OCI-LY1 (cell line): ENCODE results near the gene TBX4.

Source experiments
- H2AFZ ChIP-seq: fragments of 200-600 bp; sonication (generic), shearing (Covaris generic); 2 replicates; pipeline ENCODE4 v1.6.0; 2014; ENCODE audit warnings: antibody characterized with exemption, mild to moderate bottlenecking, low read length
- H3F3A ChIP-seq: fragments of 200-600 bp; sonication (generic), shearing (Covaris generic); 2 replicates; pipeline ENCODE4 v1.6.0; 2014; ENCODE audit warnings: mild to moderate bottlenecking, antibody characterized with exemption, low read length, moderate library complexity; ENCODE audit not compliant: insufficient read depth
- H3K27ac ChIP-seq: fragments of 200-600 bp; sonication (generic); 2 replicates; pipeline ENCODE4 v1.5.1; 2014; ENCODE audit warnings: low read length, mixed run types, mild to moderate bottlenecking, low read depth; ENCODE audit not compliant: poor library complexity, severe bottlenecking
- H3K27me3 ChIP-seq: fragments of 200-600 bp; sonication (generic); 2 replicates; pipeline ENCODE4 v1.6.0; 2014; ENCODE audit warnings: antibody characterized with exemption, mild to moderate bottlenecking, low read length, moderate library complexity; ENCODE audit not compliant: insufficient read depth
- H3K36me3 ChIP-seq: fragments of 200-600 bp; sonication (generic); 2 replicates; pipeline ENCODE4 v1.6.1; 2014; ENCODE audit warnings: mild to moderate bottlenecking, antibody characterized with exemption, low read length, moderate library complexity, mixed read lengths; ENCODE audit not compliant: insufficient read depth
- H3K4me1 ChIP-seq: fragments of 200-600 bp; sonication (generic); 2 replicates; pipeline ENCODE4 v1.5.1; 2014; ENCODE audit warnings: mild to moderate bottlenecking, low read length, moderate library complexity; ENCODE audit not compliant: insufficient read depth, severe bottlenecking
- H3K4me2 ChIP-seq: fragments of 200-600 bp; sonication (generic), shearing (Covaris generic); 2 replicates; pipeline ENCODE4 v1.6.1; 2014; ENCODE audit warnings: low read length
- H3K4me3 ChIP-seq: fragments of 200-600 bp; sonication (generic); 2 replicates; pipeline ENCODE4 v1.5.1; 2014; ENCODE audit warnings: low read length, low read depth, mild to moderate bottlenecking, mixed read lengths; ENCODE audit not compliant: poor library complexity, severe bottlenecking
- H3K79me2 ChIP-seq: fragments of 200-600 bp; shearing (Covaris generic); 2 replicates; pipeline ENCODE4 v1.6.1; 2016; ENCODE audit warnings: mixed run types, low read length, mixed read lengths; ENCODE audit not compliant: insufficient read depth
- H3K9ac ChIP-seq: fragments of 200-600 bp; sonication (generic), shearing (Covaris generic); 2 replicates; pipeline ENCODE4 v1.6.1; 2014; ENCODE audit warnings: mild to moderate bottlenecking, low read length, mixed read lengths
- H3K9me2 ChIP-seq: fragments of 200-600 bp; sonication (generic), shearing (Covaris generic); 2 replicates; pipeline ENCODE4 v1.6.1; 2014; ENCODE audit warnings: low read depth, mild to moderate bottlenecking, low read length, mixed read lengths
- H3K9me3 ChIP-seq: fragments of 200-600 bp; shearing (Covaris generic); 2 replicates; pipeline ENCODE4 v1.6.1; 2014; ENCODE audit warnings: low read length, mixed read lengths
- H4K20me1 ChIP-seq: fragments of 200-600 bp; sonication (generic), shearing (Covaris generic); 2 replicates; pipeline ENCODE4 v1.6.0; 2016; ENCODE audit warnings: mild to moderate bottlenecking, low read length; ENCODE audit not compliant: insufficient read depth
- CTCF ChIP-seq: fragments of 200-600 bp; sonication (generic), shearing (Covaris generic); IDR thresholded peaks from 2 replicates; pipeline ENCODE4 v1.5.1; 2017; ENCODE audit warnings: mild to moderate bottlenecking, antibody characterized with exemption, low read length, moderate library complexity, mixed read lengths
- EZH2 ChIP-seq: fragments of 200-600 bp; sonication (generic), shearing (Covaris generic); IDR thresholded peaks from 2 replicates; pipeline ENCODE4 v1.8.0; 2017; ENCODE audit warnings: borderline replicate concordance, mixed run types, mild to moderate bottlenecking, antibody characterized with exemption, low read length, moderate library complexity, mixed read lengths

The TBX4 gene

GRCh38 chr17:61443475-61443882, 8.7 kb upstream of the TBX4 start:
- Histone ChIP-seq H3K27ac (no peak overlapping the region), H2AFZ (no peak overlapping the region), H3K9me3 (no peaks in the 10 kb centered on the region), H3K36me3 (no peaks in the 10 kb centered on the region), H3K4me3 (no peak overlapping the region), H4K20me1 (no peaks in the 10 kb centered on the region), H3K27me3 (no peaks in the 10 kb centered on the region), H3K9me2 (no peaks in the 10 kb centered on the region), H3K79me2 (no peaks in the 10 kb centered on the region), H3K4me1 (no peaks in the 10 kb centered on the region), H3K9ac (no peak overlapping the region), H3K4me2 (no peak overlapping the region), H3F3A (no peaks in the 10 kb centered on the region)
- TF ChIP-seq EZH2, result no peak

DNA sequence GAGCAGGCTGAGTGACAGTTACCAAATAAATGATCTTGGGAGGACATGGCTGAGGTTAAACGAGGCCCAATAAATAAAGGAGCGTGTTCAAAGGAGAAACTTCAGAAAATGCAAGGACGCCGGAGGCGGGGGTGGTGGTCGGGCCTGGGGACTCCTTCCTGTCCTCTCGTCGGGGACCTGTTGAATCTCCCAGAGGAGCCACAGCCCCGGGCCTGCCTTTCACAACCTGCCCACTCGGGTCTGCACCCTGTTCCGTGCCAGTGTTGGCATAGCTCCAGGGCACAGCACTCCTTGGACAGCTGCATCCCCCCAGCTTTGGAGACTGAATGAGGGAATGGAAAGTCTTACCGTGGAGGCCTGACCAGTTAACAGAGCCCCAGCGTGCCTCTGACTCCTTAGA, 8.1 kb upstream of the TBX4 start:
- no peak overlapping the region for H3K27ac ChIP-seq
- H3K4me3 ChIP-seq, result no peak overlapping the region
- no peaks in the 10 kb centered on the region for H4K20me1 ChIP-seq
- no peak overlapping the region for H2AFZ ChIP-seq
- H3K36me3 ChIP-seq, result no peaks in the 10 kb centered on the region
- H3K4me2 ChIP-seq, result no peak overlapping the region
- no peaks in the 10 kb centered on the region for H3K79me2 ChIP-seq
- no peaks in the 10 kb centered on the region for H3K27me3 ChIP-seq
- H3F3A ChIP-seq, result no peaks in the 10 kb centered on the region
- TF ChIP-seq CTCF, result no peak
- no peak for TF ChIP-seq EZH2
- H3K9ac ChIP-seq, result no peak overlapping the region
- no peaks in the 10 kb centered on the region for H3K4me1 ChIP-seq
- no peaks in the 10 kb centered on the region for H3K9me3 ChIP-seq
- H3K9me2 ChIP-seq, result no peaks in the 10 kb centered on the region

DNA sequence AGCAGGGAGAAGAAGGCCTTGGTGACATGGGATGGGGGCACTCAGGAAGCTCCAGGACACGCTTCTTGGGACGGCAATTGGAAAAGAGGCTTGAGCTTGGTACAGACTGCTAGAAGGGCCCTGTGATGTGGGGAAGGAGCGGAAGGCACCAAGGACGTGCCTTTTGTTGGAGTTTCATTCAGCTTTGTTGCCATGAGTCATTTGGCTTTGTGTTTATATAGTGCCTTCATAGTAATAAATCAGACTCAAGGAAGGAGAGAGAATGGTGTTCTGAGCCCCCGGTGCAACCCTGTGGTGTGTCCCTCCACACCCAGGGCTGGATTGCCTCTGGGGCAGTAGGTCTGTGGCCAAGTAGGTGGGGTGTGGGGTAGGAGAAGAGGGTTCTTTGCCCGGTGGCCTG, 7.4 kb upstream of the TBX4 start:
- no peak overlapping the region for H3K4me3 ChIP-seq
- H3F3A ChIP-seq, result no peaks in the 10 kb centered on the region
- no peaks in the 10 kb centered on the region for H3K27me3 ChIP-seq
- no peak for TF ChIP-seq EZH2
- H3K79me2 ChIP-seq, result no peaks in the 10 kb centered on the region
- H3K36me3 ChIP-seq, result no peaks in the 10 kb centered on the region
- H2AFZ ChIP-seq, result no peak overlapping the region
- no peak overlapping the region for H3K4me2 ChIP-seq
- no peak overlapping the region for H3K9ac ChIP-seq
- H3K9me2 ChIP-seq, result no peaks in the 10 kb centered on the region
- H3K9me3 ChIP-seq, result no peaks in the 10 kb centered on the region
- H4K20me1 ChIP-seq, result no peaks in the 10 kb centered on the region
- H3K27ac ChIP-seq, result no peak overlapping the region
- no peaks in the 10 kb centered on the region for H3K4me1 ChIP-seq

DNA sequence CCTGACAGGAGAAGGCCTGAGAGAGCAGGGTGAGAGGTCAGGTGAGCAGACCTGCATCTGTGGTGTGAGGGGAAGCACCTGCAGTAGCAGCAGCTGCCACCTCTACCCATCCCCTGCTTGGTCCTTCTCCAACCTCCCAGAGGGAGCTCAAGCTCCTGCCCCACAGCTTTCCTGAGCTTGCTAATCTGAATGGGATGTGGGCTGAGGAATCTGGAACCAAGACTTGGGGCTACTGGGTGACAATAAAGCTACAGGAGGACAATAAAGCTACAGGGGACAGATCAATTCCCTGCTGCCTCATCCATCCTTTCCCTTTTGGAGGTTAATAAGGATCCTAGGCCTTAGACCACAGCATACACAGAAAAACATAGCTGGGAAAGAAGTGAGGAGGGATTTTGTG, 4.9 kb upstream of the TBX4 start:
- Histone ChIP-seq H4K20me1 (no peaks in the 10 kb centered on the region), H3F3A (no peaks in the 10 kb centered on the region), H3K4me3 (no peak overlapping the region), H3K79me2 (no peaks in the 10 kb centered on the region), H3K27me3 (no peaks in the 10 kb centered on the region; the same call in 1 of the 2 replicates), H3K27ac (no peak overlapping the region), H3K9ac (no peak overlapping the region), H2AFZ (no peak overlapping the region), H3K4me2 (no peak overlapping the region), H3K36me3 (no peaks in the 10 kb centered on the region), H3K9me3 (no peaks in the 10 kb centered on the region), H3K4me1 (no peaks in the 10 kb centered on the region), H3K9me2 (no peaks in the 10 kb centered on the region)
- TF ChIP-seq EZH2, result no peak
